GM21576 (cell line): Measurements from ENCODE around the gene GREM1.

Source experiments
- ATAC-seq: cut with Tn5 transposase; IDR thresholded peaks from one replicate; pipeline ENCODE4 v1.9.1; 2021; ENCODE audit warnings: mild to moderate bottlenecking, moderate library complexity; ENCODE audit not compliant: unreplicated experiment

The GREM1 gene

DNA sequence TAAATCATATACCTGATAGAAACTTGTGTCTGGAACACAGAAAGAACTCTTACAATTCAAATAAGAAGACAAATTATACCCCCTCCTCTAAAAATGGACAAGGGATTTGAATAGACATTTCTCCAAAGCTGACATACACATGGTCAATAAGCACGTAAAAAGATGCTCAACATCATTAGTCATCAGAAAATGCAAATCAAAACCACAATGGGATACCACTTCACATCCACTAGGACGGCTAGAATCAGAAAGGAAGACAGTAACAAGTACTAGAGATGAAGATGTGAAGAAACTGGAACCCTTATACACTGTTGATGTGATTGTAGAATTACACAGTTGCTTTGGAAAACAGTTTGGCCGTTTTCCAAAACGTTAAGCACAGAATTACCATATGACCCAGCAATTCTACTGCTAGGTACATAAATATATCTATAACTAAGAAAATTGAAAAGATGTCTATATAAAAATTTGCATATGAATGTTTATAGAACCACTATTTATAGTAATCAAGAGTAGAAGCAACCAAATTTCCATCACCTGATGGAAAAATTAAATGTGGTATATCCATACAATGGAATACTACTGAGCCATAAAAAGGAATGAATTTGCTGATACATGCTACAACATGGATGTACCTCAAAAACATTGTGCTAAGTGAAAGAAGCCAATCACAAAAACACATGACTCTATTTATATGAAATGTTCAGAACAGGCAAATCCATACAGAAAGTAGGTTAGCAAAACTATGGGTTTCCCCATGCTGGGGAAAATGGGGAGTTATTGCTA is 60.8 kb downstream of the GREM1 start:
- ATAC-seq, result no peak

DNA sequence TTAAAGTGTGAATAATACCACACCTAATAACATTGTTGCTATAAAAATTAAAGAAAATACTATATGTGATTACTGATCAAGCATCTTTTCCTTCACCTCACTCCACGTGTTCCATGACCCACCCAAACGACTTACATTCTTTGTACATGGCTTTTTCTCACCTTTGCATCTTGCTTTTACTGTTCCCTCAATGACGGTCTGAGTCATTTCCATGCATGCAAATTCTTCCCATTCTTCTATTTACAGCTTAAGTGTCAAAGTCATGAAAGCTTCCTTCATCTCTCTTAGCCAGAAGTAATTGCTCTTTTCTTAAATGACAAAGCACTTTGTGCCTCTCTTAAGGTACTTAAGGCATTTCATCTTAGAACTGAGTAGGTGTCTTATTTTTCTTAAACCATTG is 64.0 kb downstream of the GREM1 start:
- ATAC-seq, result no peak

DNA sequence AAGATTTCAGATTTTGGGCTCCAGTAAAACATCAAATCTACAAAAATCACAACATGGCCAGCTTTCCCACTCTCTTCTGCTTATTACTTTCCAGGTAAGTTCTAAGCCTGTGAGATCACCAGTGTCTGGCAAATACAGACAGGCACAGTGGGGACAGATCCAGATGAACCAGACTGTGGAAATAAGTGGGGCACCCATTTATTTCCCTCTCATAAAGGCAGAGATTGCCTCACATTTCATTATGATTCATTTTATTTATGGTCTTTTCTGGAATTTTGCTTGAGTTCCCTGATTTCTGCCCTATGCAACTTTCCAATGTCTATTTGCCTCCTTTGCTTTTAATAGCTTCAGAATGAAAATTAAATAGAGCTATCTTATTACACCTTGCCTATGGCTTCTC is 66.8 kb downstream of the GREM1 start:
- ATAC-seq, result no peak

DNA sequence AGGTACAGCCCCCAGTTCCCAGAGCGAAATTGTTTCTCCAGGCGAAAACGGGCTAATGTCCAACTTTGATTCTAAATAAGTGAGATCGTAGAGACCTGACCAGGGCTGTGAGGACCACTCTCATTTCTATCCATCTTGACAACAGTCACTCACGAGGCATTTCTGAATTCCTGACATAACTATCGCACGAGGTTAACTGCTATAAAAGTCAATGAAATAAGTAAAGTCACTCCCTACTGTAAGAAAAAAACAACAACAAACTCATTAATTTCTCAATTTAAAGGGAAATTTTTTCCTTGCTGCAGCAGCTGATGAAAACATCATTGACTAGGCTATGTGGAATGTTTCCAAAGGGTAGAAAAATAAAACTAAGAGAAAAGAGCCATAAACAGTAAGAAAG is 69.1 kb downstream of the GREM1 start:
- no peak for ATAC-seq

DNA sequence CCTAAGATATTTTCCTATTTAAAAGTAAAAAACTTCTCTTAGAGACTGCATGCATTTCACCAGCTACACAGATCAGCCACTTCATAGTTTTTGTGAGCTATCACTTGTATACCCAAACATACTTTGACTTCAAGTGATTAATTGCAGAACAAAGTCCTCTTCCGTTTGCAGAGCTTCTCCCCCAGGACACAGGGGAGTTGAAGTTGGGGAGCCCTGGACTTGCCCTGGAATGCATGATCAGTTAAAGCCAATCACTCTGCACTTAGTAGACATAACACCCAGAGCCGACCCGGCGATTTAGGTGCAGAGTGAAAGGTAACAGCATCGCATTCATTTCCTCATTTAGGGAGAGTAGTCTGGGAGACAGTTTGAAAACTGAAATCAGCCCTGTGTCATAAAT is 70.1 kb downstream of the GREM1 start:
- ATAC-seq, result no peak

DNA sequence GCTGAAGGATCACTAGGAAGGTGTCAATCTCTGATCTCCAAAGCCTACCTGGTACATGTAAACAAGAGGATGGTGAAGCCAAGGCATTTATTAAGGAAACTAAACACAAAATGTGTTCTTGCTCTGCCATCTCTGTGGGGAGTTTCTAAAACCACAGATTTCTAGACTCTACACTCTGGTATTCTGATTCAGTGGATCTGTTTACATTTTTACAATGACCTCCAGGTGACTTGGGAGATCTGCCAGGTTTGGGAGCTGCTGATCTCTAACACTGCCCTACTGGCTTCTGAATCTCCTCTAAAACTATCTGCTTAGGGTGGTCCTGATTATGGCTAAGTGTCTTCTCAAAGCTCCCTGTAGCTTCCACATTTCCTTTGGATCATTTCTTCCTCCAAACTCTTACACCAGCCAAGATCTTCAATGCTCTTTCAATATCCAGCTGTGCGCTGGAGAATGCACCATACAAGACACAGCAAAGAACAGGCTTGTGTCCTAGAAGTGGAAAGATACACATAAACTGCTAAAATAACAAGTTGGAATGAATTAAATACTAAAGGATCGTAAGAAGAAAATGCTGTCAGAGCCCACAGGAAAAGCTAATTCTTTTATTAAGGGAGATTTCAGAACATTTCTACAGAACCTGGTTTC is 72.7 kb downstream of the GREM1 start:
- ATAC-seq, result no peak

DNA sequence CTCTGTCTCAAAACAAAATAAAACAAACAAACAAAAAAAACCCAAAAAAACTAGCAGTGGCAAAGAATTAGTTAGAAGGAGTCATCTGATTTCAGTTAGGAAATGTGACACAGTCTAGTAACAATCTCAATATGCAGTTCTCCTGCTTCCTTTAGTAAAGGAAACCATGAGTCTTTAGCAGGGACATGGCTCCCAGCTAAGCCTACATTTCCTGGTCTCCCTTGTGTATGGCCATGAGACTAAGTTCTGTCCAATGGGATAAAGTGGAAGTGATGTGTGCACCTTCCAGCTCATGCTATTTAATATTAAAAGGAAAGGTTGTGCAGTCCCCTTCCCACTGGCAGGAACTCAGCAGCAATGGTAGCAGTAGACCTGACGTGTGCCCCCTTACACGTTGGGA is 74.6 kb downstream of the GREM1 start:
- ATAC-seq, result no peak
